Urothelium cell line (cell line): ENCODE results near the gene CTF1.
A peak's percentile ranks its signal among the peaks of the same experiment; 100 is the strongest.
"Not testable (repeated sequence)": the region's sequence is repeated elsewhere in the genome, so short reads cannot be mapped to it uniquely, and the experiment has no call there.

Experiments
- DNase-seq: peaks from one replicate; pipeline ENCODE4 v3.0.0; 2011; ENCODE audit warnings: low spot score, mixed read lengths
- FAIRE-seq: peaks from 2 replicates; lab custom pipeline; 2011; peaks lifted over from hg19 to GRCh38; lab: Jason Lieb, UNC

Gene CTF1

GRCh38 chr16:30887927-30888326 is 8.5 kb upstream of the CTF1 start:
- FAIRE-seq: no peak
- no peak for DNase-seq

- DNase-seq: no peak
- no peak for FAIRE-seq
Measured at GRCh38 chr16:30888856-30889499, 7.4 kb upstream of the CTF1 start.

- FAIRE-seq: no peak
- DNase-seq: no peak
Measured at GRCh38 chr16:30889721-30890120, 6.7 kb upstream of the CTF1 start.

- not testable (repeated sequence) for FAIRE-seq, DNase-seq
Measured at GRCh38 chr16:30891043-30891823, 5.2 kb upstream of the CTF1 start.

- no peak for DNase-seq
- no peak for FAIRE-seq
Measured at GRCh38 chr16:30892670-30893416, 3.6 kb upstream of the CTF1 start.

DNA sequence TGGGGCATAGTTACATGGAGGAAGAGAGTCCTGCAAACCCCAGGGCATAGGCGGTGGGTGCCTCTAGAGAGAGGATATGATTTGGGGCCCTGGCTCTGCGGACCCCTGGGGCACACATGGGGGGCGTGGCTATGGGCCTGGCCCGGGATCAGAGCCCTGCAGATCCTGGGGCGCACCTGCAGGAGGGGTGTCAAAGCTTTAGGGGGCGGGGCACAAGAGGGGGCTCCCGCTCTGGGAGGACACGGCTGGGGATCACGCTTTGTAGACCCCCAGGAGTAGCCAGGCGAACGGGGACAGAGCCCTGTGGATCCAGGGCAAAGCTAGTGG is 3.0 kb upstream of the CTF1 start:
- DNase-seq (no peak), FAIRE-seq (no peak)

GRCh38 chr16:30893744-30894539 is 2.5 kb upstream of the CTF1 start, which contains the start of gene BCL7C:
BCL7C (minus strand) TSS chr16:30894077; CDS start chr16:30893944, 133 bp downstream.
- peak; percentile 88 for DNase-seq
- FAIRE-seq: no peak

- no peak for FAIRE-seq
- no peak for DNase-seq
Measured at GRCh38 chr16:30894540-30895368, 1.7 kb upstream of the CTF1 start.

GRCh38 chr16:30895627-30896260 is 670 bp upstream of the CTF1 start:
- DNase-seq (no peak), FAIRE-seq (no peak)

DNA sequence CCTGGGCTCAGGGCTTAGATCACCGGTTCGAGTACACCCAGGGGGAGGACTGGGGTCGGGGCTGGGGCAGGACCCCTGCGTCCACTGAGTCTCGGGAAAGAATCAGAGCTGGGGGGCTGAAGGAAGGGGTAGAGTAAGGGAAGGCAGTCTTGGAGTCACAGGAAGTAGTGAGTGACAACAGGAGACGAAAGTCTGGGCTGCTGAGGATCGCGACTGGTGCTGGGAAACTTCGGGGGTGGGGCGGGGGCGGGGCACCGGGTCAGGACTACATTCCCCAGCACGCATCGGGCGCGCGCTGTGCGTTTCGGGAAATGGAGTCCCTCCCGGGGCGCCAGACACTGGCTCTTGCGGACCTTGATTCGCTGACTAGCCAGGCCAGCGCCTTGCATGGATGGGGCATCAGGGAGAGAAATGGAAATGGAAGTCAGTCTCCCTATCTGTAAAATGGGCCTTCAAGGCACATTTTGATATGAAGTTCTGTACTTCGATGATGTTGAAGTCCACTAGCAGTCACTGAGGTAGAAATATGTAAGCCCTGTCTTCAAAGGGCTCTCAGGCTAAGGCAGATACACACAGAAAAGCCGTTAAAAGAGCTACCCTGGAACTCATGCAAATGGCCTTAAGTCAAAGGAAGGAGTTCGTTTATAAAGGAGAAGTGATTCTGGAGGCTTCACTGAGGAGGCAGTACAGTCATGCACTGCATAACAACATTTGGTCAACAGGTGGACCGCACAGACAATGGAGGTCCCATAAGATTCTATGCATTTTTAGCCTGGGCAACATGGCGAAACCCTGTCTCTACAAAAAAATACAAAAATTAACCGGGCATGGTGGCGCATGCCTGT is 697 bp downstream of the CTF1 start:
- peak; percentile 85 for DNase-seq
- FAIRE-seq: no peak

DNA sequence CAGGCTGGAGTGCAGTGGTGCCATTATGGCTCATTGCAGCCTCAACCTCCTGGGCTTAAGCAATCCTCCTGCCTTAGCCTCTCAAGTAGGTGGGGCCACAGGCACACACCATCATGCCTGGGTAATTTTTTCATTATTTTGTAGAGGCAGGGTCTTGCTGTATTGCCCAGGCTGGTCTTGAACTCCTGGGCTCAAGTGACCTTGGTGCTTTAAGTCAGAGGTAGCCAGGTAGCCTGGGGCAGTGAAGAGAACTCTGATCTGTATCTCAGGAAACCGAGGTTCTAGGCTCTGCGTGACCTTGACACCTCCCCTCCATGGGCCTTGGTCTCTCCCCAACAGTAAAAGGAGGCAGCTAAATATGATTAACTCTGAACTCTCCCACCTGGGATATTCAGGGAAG is 3.4 kb downstream of the CTF1 start:
- DNase-seq: no peak
- FAIRE-seq: no peak

DNA sequence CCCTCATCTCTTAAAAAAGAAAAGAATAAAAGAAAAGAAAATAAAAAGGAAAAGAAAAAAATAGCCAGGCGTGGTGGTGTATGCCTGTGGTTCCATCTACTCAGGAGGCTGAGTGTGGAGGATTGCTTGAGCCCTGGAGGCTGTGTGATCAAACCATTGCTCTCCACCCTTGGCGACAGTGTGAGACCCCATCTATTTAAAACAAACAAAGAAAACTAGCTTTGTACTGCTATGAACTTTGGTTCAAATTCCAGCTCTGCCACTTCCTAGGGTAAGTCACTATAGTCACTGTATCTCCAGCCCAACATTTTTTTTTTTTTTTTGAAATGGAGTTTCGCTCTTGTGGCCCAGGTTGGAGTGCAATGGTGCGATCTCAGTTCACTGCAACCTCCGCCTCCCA is 4.2 kb downstream of the CTF1 start:
- DNase-seq: no peak
- no peak for FAIRE-seq

DNA sequence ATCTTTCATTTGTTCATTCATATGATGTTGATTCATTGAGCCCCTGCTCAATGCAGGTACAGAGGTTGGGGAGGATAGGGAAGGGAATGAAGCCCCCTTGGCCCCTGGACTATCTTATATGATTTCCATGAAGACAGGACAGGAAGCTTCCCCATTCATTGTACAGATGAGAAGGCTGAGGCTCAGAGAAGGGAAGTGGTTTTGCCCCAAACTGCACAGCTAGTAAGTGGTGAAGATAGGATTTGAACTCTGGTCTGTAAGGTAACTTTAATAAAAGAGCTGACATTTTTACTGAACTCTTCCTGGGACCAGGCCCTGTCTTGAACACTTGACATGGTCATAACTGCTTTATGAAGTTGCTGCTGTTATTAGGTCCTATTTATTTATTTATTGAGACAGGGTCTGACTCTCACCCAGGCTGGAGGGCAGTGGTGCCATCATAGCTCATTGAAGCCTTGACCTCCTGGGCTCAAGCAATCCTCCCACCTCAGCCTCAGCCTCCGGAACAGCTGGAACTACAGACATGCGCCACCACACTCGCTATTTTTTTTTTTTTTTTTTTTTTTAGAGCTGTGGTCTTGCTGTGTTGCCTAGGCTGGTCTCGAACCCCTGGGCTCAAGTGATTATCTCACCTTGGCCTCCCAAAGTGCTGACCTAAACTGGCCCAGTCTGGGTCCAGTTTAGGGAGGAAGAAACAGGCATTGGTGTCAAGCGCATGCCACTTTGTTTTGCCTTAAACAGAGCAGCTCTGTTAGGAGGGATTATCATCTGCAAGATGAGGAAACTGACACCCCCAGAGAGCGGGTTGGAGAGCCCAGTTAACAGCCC is 5.0 kb downstream of the CTF1 start:
- no peak for FAIRE-seq
- no peak for DNase-seq

GRCh38 chr16:30902029-30902972 is 5.9 kb downstream of the CTF1 start:
- FAIRE-seq: no peak
- peak; percentile 81 for DNase-seq

- DNase-seq: no peak
- no peak for FAIRE-seq
Measured at GRCh38 chr16:30903002-30903401, 6.6 kb downstream of the CTF1 start.

DNA sequence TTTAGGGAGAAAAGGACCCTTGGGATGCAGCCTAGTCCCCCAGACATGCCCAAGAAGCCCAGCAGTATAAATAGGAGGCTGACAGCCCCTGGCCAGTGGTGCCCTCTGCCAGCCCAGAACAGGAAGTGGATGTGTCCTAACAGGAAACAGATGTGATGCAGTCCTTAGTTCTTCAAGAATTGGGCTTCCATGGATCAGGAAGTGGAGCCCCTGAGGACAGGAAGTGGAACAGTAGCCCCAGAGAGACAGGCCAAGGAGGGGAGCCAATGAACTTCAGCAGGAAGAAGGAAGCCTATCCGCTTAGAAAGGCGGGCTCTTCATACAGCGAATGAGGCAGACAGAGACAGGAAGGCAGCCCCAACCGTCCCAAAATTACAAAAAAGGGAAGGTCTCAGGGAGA is 7.2 kb downstream of the CTF1 start:
- DNase-seq (no peak), FAIRE-seq (no peak)
